ENCODE measurements around the gene MOK. TPM values are rescaled to one million over a fixed set of nuclear protein-coding genes. Genes with fewer than 3 reads are reported as not detected.

The MOK gene
- total RNA-seq, 1 donor from 2014 or later: 24.5 TPM

- no peak for DNase-seq (ENCODE audit: low read depth)
Observed at GRCh38 chr14:102285106-102285505, 19.9 kb downstream of the MOK start.

- no peak for DNase-seq (ENCODE audit: low read depth)
Observed at GRCh38 chr14:102283631-102284129, 21.3 kb downstream of the MOK start.

- no peak for DNase-seq (ENCODE audit: low read depth)
Observed at GRCh38 chr14:102282751-102283465, 22.1 kb downstream of the MOK start.

- DNase-seq (ENCODE audit: low read depth): peak; percentile 92
Observed at GRCh38 chr14:102280376-102280962, 24.5 kb downstream of the MOK start.

GRCh38 chr14:102279688-102280348, 25.1 kb downstream of the MOK start:
- DNase-seq (ENCODE audit: low read depth): peak; percentile 73

GRCh38 chr14:102279282-102279681, 25.7 kb downstream of the MOK start:
- no peak for DNase-seq (ENCODE audit: low read depth)

- no peak for DNase-seq (ENCODE audit: low read depth)
Observed at GRCh38 chr14:102278631-102278935, 26.4 kb downstream of the MOK start.

GRCh38 chr14:102277874-102278630, 26.9 kb downstream of the MOK start:
- no peak for DNase-seq (ENCODE audit: low read depth)

- DNase-seq (ENCODE audit: low read depth): no peak
Observed at GRCh38 chr14:102275866-102276265, 29.1 kb downstream of the MOK start.

GRCh38 chr14:102272392-102272791, 32.6 kb downstream of the MOK start:
- DNase-seq (ENCODE audit: low read depth): no peak

GRCh38 chr14:102264775-102265174, 40.2 kb downstream of the MOK start:
- no peak for DNase-seq (ENCODE audit: low read depth)

GRCh38 chr14:102264355-102264754, 40.6 kb downstream of the MOK start:
- no peak for DNase-seq (ENCODE audit: low read depth)

GRCh38 chr14:102262929-102263462, 42.0 kb downstream of the MOK start:
- DNase-seq (ENCODE audit: low read depth): no peak

GRCh38 chr14:102258136-102258535, 46.8 kb downstream of the MOK start:
- no peak for DNase-seq (ENCODE audit: low read depth)

GRCh38 chr14:102256716-102257115, 48.2 kb downstream of the MOK start:
- DNase-seq (ENCODE audit: low read depth): no peak

GRCh38 chr14:102255401-102256190, 49.4 kb downstream of the MOK start:
- peak; percentile 68 for DNase-seq (ENCODE audit: low read depth)

GRCh38 chr14:102252834-102253801, 51.8 kb downstream of the MOK start:
- peak; percentile 15 for DNase-seq (ENCODE audit: low read depth)

GRCh38 chr14:102251161-102251560, 53.8 kb downstream of the MOK start:
- DNase-seq (ENCODE audit: low read depth): peak; percentile 64

GRCh38 chr14:102250636-102251035, 54.3 kb downstream of the MOK start:
- DNase-seq (ENCODE audit: low read depth): no peak

Measured in myocyte (in vitro differentiated cells).